Measurements from ENCODE around the gene MEAF6.

The MEAF6 gene

GRCh38 chr1:37465593-37466517, 48.7 kb downstream of the MEAF6 start:
- DNase-seq (ENCODE audit: insufficient read length, low spot score) (no peak), FAIRE-seq (no peak)
- TF ChIP-seq POLR2A (IDR thresholded peaks at IDR 0.05; ENCODE audit: low read depth, low read length): no peak

DNA sequence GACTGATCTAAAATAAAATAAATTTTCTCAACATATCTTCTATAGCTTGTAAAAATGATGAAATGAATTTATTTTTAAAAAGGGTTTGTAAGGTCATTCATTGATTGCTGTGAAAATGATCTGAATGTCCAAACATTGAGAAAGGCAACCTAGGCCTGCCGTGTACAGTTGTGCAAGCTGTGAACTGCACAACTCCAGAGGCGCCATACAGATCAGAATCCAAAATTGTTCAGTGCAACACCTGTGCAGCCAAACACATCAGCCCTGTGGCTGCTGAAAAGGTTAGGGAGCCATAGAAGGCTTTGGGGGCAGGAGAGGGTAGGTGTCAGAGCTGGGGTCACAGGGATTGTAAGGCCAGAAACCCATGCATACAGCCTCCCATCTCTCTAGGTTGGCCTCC, 50.1 kb downstream of the MEAF6 start:
- DNase-seq (ENCODE audit: insufficient read length, low spot score) (no peak), FAIRE-seq (no peak)
- no peak for TF ChIP-seq POLR2A (IDR thresholded peaks at IDR 0.05; ENCODE audit: low read depth, low read length)

GRCh38 chr1:37461698-37462436, 52.7 kb downstream of the MEAF6 start:
- FAIRE-seq (no peak), DNase-seq (ENCODE audit: insufficient read length, low spot score) (no peak)
- TF ChIP-seq POLR2A (IDR thresholded peaks at IDR 0.05; ENCODE audit: low read depth, low read length): no peak

DNA sequence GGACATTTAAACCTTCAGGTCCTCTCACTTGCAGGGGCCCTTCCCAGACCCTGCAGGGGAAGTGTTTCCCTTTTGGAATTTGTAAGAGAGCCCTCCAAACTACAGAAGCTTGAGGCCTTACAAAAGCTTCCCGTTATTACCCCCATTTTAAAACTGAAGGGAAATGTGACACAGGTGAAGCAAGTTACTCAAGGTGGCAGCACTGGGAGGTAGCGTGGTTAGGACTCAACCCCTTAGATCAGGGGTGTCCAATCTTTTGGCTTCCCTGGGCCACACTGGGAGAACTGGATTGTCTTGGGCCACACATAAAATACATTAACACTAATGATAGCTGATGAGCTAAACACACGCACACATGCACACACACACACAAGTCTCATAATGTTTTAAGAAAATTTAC, 56.0 kb downstream of the MEAF6 start:
- no peak for TF ChIP-seq POLR2A (IDR thresholded peaks at IDR 0.05; ENCODE audit: low read depth, low read length)
- DNase-seq (ENCODE audit: insufficient read length, low spot score): no peak
- no peak for FAIRE-seq

DNA sequence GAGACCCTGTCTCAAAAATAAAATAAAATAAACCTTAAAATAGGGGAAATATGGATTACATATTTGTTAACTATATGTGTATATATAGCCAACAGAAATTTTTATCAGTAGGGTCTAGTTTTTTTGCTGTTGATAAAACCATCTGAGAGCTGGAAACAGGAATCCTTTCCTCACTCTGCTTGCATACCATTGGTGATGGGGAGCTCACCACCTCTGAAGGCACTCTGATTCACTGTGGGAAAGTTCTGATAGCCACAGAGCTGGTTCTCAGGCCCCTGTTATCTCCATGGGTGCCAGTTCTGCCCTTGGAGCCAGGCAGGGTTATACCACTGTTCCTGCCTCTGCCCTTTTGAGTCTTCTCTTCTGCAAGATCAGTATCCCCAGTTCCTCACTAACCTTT, 58.0 kb downstream of the MEAF6 start:
- no peak for DNase-seq (ENCODE audit: insufficient read length, low spot score)
- no peak for FAIRE-seq
- TF ChIP-seq POLR2A (IDR thresholded peaks at IDR 0.05; ENCODE audit: low read depth, low read length): no peak

GRCh38 chr1:37455516-37455915, 59.0 kb downstream of the MEAF6 start:
- TF ChIP-seq POLR2A (IDR thresholded peaks at IDR 0.05; ENCODE audit: low read depth, low read length): no peak
- no peak for DNase-seq (ENCODE audit: insufficient read length, low spot score)
- FAIRE-seq: no peak

DNA sequence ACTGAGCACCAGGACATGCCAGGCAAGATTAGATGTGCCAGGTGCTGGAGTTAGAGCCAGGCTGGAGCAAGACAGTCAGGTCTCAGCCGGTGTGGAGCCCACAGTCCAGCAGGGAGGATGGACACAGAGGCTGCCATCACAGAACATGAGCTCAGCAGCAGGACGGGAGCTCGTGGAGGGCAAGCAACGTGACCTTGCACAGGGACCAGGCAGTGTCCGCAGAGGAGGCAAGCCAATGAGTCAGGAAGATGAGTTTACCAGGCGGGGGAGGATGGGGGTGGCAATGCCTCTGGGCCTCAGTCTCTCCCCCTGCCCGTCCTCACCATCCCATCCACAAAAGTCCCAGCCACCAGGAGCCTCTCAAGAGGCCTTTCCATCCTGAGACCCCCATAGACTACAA, 60.9 kb downstream of the MEAF6 start:
- TF ChIP-seq POLR2A (IDR thresholded peaks at IDR 0.05; ENCODE audit: low read depth, low read length): no peak
- no peak for FAIRE-seq
- DNase-seq (ENCODE audit: insufficient read length, low spot score): no peak

GRCh38 chr1:37452416-37452815, 62.1 kb downstream of the MEAF6 start:
- no peak for TF ChIP-seq POLR2A (IDR thresholded peaks at IDR 0.05; ENCODE audit: low read depth, low read length)
- FAIRE-seq: no peak
- DNase-seq (ENCODE audit: insufficient read length, low spot score): no peak

GRCh38 chr1:37449936-37450335, 64.6 kb downstream of the MEAF6 start:
- DNase-seq (ENCODE audit: insufficient read length, low spot score): no peak
- TF ChIP-seq POLR2A (IDR thresholded peaks at IDR 0.05; ENCODE audit: low read depth, low read length): no peak
- FAIRE-seq: no peak

GRCh38 chr1:37448691-37449417, 65.7 kb downstream of the MEAF6 start:
- no peak for TF ChIP-seq POLR2A (IDR thresholded peaks at IDR 0.05; ENCODE audit: low read depth, low read length)
- no peak for DNase-seq (ENCODE audit: insufficient read length, low spot score)
- no peak for FAIRE-seq

- DNase-seq (ENCODE audit: insufficient read length, low spot score) (no peak), FAIRE-seq (no peak)
- TF ChIP-seq POLR2A (IDR thresholded peaks at IDR 0.05; ENCODE audit: low read depth, low read length): no peak
Measured at GRCh38 chr1:37448185-37448584, 66.4 kb downstream of the MEAF6 start.

- no peak for TF ChIP-seq POLR2A (IDR thresholded peaks at IDR 0.05; ENCODE audit: low read depth, low read length)
- DNase-seq (ENCODE audit: insufficient read length, low spot score) (no peak), FAIRE-seq (no peak)
Measured at GRCh38 chr1:37446874-37447273, 67.7 kb downstream of the MEAF6 start.

- no peak for TF ChIP-seq POLR2A (IDR thresholded peaks at IDR 0.05; ENCODE audit: low read depth, low read length)
- DNase-seq (ENCODE audit: insufficient read length, low spot score) (no peak), FAIRE-seq (no peak)
Measured at GRCh38 chr1:37442644-37443043, 71.9 kb downstream of the MEAF6 start.
